NCI-H774 (cell line): Measurements from ENCODE around the gene APRT.
"Not testable (repeated sequence)": the region's sequence is repeated elsewhere in the genome, so short reads cannot be mapped to it uniquely, and the experiment has no call there.

Experiments
- DNase-seq: peaks from one replicate; lab custom pipeline; 2025; lab: John Stamatoyannopoulos, UW

Gene APRT

DNA sequence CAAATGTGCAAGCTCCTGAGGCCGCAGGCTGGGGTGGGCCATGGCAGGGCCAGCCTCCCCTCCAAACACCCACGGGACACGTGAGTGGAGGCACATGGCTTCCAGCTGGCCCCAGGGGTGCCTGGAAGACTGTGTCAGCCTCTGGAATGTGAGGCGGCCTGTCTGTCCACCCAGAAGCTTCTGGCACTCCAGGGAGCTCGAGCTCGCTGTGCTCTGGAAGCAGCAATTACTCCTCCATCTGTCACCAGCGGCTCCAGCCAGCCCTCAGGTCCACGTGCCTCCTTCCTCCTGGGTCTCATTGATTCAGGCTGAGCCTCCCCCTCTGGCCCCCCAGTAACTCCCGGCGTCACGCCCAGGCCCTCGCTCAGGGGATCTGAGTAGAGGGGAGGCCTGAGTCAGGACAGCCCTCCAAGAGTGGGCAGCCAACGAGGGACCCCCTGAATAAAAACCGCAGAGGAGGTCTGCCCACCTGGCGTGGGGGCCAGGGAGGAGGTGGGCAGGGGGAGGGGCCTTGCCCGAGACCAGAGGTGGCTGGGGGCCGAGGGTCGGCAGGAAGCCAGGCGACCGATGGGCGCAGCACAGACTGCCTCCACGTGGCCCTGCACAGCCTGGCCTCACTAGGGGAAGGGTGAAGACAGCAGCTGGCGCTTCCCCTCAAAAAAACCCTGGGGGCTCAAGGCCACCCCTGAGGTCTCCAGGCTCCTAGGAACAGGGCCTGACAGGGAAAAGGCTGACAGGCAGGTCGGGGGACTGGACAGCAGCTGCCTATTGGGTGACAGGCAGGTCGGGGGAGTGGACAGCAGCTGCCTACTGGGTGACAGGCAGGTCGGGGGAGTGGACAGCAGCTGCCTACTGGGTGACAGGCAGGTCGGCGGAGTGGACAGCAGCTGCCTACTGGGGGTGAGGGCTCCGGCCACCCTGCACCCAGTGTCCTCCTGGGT, 38.6 kb downstream of the APRT start:
- DNase-seq, result no peak

DNA sequence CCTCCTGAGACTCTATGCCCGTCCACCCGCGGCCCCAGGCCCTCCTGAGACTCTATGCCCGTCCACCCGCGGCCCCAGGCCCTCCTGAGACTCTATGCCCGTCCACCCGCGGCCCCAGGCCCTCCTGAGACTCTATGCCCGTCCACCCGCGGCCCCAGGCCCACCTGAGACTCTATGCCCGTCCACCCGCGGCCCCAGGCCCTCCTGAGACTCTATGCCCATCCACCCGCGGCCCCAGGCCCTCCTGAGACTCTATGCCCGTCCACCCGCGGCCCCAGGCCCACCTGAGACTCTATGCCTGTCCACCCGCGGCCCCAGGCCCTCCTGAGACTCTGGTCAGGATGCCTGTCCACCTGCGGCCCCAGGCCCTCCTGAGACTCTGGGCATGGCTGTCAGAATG, 39.9 kb downstream of the APRT start:
- not testable (repeated sequence) for DNase-seq

DNA sequence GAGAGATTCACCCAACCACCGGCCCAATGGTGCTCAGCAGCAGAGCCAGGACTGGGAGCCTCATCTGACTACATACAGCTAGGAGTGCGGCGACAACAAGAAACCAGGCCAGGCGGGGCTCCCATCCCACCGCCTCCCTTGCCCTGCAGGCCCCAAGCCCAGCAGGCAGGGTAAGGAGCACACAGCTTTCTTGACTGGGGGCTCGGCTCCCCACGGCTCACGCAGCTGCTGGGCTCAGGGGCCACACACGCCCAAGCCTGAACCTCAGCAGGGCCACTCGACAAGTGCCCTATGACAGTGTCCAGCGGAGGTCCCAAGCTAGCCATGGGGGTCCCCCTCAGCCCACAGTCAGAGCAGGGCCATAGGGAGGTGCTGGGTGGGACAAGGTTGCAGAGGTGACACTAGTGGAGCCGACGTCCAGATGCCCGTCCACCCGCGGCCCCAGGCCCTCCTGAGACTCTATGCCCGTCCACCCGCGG, 40.4 kb downstream of the APRT start:
- DNase-seq, result no peak

DNA sequence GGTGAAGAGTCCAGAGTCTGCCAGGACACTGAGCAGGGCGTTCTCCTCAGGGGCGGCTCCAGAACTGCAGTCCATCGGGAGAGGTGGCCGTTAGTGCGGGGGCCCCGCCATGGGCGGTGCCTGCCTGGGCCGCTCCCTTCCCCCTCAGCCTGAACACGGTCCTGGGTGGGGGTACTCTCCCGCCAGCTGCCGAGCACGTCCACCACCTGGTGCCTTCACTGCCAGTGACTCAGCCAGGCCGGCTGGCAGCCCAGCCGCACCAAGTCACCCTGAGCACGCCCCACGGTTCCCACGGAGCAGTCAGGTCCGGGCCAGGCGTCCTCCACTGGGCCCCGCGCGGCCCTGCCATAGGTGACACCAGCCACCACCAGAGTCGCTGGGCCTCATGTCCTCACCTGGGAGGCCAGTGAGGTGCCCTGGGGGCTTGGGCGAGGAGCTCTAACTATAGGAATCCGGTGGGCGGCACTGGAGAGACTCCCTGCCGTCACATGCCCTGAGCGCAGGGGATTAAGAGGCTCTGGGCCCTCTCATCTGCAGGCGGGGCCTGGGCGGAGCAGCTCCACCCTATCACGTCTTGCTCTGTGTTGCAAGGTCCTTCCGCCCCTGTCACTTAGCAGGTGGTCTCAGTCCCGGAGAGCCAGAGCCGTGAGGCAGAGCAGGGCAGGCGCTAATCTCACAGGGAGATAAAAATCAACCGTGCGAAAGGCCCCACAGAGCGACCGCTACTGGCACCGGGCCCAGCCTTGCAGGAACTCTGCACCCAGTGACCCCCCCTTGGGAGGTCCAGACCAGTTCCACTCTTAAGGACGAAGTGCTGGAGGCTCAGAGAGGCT, 41.1 kb downstream of the APRT start:
- no peak for DNase-seq

DNA sequence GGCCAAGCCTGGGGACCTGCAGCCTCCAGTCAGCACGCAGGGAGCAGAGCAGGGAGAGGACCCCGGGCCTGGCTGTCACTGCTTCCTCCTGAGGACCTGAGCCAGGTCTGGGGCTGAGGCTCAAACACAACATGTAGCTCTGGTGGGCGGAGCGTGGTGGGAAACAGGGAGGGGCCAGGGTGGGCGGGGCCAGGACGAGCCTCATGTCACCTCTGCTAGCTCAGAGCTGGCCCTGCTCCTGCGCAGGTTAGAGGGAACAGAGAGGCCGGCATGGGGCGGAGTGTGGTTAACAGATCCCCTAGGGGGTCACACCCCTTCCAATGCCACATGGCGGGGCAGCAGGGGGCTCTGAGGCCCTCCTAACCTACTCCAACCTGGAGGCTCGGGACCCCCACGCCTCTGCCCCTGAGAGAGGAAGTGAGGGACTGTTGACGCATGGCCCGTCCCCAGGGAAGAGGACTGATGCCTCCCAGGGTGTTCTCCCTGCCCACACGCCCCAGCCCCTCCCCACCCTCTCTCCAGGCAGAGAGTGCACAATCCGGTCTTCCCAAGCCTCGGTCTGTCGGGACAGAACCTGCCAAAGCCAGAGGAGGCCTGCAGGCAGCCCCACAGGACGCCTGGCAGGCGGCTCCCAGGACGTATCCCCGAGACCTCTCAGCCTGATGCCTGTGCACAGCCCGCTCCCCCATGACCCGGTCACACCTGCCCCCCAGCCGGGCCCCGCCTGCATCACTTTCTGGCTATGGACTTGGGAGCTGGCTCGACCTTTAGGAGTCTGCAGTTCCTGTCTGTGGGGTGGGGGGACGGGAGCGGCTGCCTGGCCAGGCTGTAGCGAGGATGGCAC, 41.9 kb downstream of the APRT start:
- DNase-seq, result peak; percentile 11

DNA sequence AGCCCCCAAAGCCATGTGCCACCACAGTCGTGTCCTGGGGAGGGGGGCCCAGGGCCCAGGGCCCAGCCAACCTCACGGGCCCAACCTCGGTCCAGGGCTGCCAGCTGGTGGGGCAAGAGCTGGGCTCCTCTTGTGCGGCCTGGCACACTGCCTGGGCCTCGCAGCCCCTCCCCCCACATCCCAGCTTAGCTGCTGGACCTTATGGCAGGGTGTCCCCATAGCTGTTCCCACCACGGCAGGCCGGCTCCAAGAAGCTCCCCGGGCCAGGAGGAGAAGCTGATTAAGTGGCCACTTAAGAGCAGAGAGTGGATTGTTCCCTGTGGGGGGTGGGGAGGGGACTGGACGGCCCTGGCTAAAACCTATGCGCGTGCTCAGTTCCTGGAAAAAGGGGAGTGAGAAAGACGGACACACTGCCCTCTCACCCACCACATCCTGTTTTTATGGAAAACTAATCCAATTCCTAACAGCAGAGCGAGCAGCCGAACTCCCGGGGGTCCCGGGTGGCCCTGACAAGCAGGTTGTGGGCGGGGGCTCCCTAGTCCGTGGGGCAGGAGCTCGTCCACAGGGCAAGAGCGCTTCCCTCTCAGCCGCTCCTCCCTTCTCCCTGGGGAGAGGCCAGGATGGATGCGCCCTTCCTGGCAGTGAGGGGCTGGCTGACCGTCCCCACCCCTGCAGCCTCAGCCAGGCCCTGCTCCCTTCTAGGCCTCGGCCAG, 43.5 kb downstream of the APRT start:
- no peak for DNase-seq

DNA sequence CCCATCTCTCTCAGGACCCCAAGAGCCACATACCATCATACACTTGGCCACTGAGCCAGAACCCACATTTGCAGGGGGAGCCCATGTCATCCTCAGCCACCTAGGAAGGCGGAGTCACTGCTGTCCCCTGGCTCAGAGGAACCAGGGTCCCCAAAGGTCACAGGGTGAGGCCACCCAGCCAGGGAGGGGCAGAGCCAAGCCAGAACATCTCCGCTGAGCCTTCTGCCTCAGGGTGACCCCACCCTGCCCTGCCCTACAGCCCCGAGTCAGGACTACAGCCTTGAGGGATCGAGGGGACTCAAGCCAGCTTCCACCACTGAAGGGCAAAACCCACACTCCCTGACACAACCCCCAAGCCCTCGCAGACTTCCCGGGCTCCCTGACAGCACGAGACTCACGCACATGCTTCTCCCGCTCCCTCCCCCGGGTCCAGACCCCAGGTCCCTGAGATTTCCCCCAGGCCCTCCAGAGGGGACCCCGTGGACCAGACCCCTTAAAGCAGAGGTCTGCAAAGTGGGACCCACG, 44.1 kb downstream of the APRT start:
- no peak for DNase-seq

DNA sequence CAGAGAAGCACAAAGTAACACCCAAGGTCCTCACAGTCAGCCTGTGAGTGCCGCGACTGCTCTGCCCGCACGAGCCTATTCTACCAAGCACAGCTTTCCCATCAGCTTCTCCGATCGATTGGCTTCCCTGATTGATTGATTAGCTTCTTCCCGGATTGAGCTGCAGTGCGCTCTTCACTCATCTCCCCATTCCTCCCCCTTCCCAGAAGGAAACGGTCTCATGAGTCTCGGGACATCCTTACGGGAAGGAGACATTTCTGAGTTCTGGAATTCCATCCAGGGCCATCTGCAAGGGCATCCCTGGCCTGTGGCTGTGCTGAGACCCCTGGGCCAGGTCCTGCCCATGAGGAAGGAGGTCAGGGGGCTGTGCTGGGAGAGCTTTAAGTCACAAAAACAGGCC, 44.8 kb downstream of the APRT start:
- DNase-seq, result no peak

DNA sequence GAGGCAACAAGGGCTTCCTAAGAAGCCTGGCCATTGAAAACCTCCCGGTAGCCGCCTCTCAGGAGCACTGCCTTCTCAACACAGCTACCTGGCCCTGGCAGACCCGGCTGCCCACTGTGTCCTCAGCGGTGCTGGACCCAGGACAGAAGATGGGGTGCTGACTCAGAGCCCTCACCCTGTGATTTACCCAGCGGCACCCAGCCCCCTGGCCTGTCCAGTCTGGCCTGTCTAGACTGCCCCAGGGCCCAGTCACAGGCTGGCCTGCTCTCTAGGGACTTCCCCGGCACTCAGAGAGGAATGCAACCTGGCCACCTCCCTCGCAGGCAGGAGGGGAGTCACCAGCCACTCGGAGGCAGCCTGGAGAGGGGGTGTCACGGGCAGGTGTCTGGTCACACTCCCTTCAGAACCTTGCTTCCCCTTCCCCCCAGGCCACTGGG, 46.8 kb downstream of the APRT start:
- no peak for DNase-seq

DNA sequence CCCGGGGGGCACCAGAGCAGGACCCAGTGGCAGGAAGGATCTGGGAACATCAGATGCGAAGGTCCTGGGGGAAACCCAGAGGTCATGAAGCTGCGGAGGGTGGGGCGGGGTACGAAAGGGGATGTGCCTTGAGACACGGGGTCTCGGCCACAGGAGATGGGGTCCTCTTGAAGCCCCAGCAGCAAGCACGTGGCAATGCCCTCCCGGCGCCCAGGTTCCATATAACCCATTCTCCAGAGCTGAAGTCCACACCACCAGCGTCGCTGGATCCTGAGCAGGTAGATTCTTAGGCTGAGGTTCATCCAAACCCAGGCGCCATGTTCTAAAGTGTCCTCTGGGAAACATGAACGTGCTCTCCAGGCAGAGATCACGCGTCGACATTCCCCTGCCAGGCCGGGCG, 47.6 kb downstream of the APRT start:
- DNase-seq, result no peak

DNA sequence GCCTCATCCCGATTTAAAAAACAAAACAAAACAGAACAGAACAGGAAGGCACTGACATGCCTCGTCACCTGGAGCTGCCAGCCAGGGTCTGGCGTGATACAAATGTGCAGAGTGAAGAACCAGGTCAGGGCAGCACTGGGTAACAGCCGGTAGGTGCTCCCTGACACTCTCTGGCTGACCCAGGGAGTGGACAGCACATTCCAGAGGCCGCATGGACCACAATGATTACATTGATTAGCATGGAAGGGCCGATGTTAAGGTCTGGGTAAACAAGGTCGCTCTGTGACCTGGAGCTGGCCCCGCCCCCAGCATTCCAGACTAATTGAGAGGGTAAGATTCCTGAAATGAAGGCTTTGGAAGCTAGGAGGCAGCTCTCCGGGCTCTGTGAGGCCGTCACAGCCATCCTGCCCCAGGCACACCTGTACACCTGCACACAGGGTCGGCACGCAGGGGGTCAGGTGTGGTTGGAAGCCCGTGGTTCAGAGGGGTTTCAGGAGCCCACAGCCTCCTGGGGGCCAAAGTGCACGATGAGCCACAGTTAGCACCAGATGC, 48.1 kb downstream of the APRT start:
- no peak for DNase-seq

DNA sequence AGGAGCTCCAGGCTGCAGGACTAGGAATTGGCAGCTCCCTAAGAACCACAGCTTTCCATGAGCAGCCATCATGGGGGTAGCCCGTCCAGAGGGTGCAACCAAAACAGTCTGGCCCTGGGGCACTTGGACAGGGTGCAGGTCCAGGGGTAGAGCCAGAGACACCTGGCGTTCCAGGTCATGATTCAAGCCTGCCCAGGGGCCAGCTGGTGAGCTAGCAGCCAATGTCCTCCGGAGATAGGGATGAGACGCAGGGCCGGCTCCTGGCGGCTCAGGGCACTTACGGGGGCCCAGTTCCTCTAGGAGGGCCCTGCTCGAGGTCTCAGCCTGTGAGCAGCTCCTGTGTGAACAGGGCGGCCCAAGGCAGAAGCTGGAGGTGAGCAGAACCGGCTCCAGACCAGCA, 48.8 kb downstream of the APRT start:
- no peak for DNase-seq

DNA sequence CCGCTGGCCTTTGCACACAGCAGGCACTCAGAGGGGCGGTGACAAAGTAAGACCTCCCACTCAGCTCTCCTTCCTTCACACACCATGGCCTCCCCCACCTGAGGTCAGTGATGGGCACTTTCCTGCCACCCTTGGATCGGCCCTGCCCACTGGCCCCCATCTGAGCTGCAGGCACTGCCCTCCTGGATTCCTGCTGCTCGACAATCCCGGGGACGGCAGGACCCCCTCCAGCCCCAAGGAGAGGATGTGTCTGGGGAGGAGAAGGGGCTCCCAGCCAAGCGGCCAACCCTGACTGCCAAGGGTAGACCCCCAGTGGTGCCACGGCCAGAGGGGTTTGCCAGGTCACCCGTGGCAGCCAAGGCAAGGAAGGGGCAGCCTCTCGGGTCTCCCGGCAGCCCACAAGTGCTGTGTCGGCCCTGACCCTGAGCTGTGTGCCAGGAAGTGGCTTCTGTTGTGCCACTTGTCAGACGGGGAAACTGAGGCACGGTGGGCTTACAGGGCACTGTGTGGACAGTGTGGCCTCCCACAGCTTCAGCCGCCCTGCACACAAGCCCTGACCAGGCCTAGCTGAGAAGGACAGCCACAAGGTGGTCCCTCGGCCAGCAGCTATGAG, 49.4 kb downstream of the APRT start:
- DNase-seq, result no peak

DNA sequence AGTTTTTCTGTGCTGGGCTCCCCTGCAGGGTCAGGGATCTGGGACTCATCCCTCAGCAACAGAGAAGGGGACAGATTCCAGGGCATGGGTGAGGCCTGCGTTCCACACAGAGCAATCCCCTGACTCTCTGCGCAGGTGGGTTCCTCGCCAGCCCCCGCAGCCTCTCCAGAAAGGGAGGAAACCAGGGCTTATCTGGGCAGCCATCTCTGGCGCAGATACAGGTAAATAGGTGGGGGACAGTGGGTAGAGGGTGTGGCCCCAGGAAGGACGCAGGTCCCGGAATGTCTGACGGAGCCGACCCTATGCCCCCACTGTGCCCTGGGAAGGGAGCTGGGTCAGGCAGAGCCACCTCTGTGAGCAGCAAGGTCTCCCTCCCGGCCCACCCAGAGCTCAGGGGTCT, 49.9 kb downstream of the APRT start:
- DNase-seq, result no peak

DNA sequence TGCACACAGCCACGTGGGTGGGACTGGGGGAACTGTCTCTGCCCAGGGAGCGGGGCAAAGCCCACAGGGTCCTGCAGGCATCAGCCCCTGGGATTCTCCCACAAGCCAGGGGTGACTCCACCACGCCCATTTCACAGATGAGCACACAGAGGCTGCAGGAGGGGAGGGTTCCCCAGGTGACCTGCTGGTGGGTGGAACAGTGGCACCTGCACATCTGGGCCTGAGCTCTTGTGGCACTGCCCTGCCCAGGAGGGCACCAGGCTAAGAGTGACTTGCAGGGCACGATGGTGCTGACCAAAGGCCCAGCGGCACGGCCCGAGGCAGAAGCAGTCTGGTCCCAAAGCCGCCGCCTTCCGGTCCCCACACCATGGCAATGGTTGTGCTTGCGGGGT, 50.6 kb downstream of the APRT start:
- DNase-seq, result no peak

DNA sequence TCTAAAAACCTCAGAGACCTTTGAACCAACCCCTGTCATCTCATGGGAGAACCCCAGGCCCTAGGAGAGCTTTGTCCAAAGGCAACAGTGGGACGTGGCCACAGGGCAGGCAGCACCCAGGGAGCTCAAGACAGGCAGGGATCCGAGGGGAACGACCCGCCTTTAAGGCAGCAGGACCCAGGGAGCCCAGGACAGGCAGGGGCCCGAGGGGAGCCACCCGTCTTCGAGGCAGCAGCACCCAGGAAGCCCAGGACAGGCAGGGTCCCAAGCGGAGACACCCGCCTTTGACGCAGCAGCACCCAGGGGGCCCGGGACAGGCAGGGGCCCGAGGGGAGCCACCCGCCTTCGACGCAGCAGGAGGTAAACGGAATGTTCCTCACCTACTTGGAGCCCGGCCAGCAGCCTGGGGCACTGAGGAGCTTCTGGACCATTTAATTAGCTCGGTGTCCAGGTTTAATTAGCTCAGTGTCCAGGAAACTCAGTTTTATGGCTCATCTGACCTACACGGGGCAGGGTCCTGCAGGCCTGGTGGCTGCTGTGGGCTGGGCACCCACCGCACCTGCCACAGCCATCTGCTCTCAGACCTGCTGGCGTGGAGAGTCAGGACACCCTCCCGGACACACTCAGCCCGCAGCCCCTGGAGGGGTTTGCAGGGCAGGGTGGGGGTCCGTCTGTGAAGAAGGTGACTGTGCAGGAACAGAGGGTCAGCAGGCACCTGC, 51.1 kb downstream of the APRT start:
- no peak for DNase-seq

DNA sequence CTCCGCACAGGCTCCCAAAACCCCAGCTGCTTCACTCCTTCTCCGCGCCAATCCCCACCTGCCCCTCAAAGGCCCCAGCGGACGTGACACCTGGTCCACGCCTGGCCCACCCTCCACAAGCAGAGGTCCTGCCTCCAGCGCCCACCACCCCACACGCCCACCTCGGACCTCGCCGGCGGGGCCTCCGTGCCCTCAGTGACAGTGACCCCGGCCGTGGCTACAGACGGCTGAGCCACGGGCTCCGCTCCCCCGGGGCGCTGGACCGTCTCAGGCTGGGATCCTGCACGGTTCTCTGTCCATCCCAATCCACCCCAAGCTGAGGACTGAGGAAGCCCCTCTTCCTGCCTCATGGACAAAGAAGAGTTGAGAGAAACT, 51.8 kb downstream of the APRT start:
- no peak for DNase-seq
